HT-29 (cell line): ENCODE data around the gene ADAMTS17. TPM values are rescaled to one million over a fixed set of nuclear protein-coding genes. Genes with fewer than 3 reads are reported as not detected.

Experiments
- DNase-seq: peaks from one replicate; pipeline ENCODE4 v3.0.0-alpha.2; 2015; ENCODE audit warnings: low spot score
- total RNA-seq: library from RNA; depleted of rRNA; stranded (reverse); fragments of >200 nt; shearing (Covaris generic); gene quantifications from 2 replicates; pipeline ENCODE4 v1.2.3, GENCODE V29; 2014

The ADAMTS17 gene
- total RNA-seq, 1 experiment from 2014 or later, result 3.0 TPM

- no peak for DNase-seq
These were observed 63.0 kb downstream of the ADAMTS17 start for GRCh38 chr15:100278596-100279380.

GRCh38 chr15:100277087-100277855 lies 64.5 kb downstream of the ADAMTS17 start:
- no peak for DNase-seq

DNA sequence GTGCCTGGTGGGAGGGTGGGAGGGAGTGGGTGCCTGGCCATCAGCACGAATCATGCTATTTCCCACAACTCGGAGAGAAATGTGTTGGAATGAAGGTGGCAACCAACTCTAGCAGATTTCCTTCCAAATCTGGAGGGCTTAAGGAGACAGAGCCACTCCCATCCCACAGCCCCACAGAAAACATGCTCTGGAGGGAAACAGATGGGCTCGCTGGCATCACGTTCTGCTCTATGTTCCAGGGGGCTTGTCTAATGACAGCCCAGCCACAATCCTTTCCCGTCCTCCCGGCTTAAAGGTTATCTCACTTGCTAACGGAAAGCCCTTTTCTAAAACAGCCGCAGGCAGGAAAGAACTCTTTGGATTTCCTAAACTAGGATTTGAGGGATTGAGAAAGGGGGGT lies 65.3 kb downstream of the ADAMTS17 start:
- DNase-seq, result no peak

- DNase-seq, result no peak
These were observed 66.1 kb downstream of the ADAMTS17 start for GRCh38 chr15:100275641-100276040.

DNA sequence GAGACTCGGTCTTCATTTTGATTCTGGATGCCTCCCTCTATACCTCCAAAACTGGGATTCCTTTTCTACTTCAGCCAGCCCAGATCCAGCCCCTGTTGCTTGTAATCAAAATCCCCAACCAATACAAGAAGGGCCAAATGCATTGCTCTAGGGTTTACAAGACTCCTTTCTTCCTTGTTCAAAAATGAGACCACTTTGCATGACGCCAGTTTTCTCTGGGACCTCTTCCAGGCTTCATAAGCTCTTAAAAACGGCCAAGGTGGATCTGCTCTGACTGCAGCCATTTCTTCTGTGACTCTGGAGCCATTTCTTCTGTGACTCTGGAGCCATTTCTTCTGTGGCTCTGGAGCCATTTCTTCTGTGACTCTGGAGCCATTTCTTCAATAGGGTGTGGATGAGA lies 71.9 kb downstream of the ADAMTS17 start:
- no peak for DNase-seq

GRCh38 chr15:100266166-100266565 lies 75.6 kb downstream of the ADAMTS17 start:
- DNase-seq, result no peak

GRCh38 chr15:100265641-100266035 lies 76.1 kb downstream of the ADAMTS17 start:
- no peak for DNase-seq

DNA sequence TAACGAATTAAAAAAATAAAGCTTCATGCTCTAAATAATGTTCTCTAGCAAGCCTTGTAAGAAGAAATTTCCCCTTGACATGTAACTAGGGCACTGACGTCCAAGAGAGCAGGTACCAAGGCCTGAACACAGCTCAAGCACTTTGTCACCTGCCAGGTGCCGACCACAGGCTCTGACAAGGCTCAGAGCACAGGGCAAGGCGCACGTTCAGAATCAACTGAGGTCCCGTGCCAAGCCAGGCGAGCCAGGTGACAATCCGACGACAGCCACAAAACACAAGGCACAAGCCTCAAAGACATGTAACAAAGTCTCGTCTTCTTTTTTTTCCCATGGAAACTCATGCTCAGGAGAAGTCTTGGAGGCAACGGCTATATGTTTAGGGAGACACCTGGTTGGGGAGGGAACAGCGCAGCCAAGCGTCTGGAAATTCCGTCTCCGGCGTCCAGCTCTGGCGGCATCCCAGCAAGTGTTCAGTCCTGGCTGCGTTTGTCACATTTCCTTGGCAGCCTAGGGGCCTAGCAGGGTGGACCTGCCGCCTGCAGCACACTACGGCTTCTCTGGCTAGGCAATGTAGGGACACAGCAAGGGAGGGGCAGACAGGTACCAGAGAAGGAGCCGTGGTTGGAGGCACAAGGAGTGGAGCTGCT lies 76.7 kb downstream of the ADAMTS17 start:
- DNase-seq, result no peak

DNA sequence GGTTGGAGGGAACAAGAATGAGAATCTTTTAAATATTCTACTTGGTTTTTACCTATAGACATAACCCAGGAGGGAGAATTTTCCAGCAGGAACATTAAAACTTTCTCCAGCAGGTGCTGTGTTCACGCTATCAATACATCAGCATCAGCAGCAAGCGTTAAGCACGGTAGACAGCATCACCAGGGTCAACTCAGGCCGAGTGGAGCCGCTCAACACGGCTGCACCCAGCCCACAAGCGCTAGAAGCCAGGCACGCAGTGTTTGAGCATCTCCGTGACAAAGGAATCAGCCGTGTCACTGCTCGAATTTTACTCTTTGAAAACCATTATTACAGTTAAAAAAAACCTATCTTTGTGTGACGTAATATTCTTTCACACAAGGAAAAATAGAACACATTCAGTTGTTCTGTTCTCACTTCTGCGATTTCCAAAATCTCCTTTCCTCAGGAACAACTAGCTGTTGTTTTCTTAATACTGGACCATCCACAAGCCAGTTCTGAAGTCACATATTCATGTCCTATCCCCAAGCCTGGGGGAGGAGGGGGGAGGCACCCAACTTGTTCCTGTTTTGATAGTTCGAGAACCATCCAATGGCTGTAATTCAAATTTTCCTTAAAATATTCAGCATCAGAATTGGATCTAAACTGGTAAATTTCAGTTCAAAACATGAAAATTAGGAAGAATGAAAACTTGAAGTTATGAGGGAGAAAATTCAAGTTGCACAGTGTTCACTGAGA lies 77.9 kb downstream of the ADAMTS17 start:
- DNase-seq, result no peak

DNA sequence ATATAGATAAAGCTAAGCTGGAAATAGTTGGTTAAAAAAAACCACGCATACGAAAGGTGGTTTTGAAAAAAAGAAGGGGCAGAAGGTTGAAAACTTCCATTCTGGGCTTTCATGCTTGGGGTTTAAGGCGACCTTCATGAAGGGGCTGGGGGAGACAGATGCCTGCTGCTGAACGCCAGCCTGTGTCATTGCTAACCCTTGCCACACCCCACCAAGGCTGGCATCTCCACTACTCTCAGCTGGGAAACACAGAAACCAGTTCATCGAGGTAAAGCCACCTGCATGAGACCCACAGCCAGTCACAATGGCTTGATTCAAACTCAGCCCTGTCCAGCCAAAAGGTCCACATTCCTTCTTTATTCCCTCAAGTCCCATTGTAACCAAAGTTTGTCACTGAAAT lies 78.7 kb downstream of the ADAMTS17 start:
- no peak for DNase-seq

DNA sequence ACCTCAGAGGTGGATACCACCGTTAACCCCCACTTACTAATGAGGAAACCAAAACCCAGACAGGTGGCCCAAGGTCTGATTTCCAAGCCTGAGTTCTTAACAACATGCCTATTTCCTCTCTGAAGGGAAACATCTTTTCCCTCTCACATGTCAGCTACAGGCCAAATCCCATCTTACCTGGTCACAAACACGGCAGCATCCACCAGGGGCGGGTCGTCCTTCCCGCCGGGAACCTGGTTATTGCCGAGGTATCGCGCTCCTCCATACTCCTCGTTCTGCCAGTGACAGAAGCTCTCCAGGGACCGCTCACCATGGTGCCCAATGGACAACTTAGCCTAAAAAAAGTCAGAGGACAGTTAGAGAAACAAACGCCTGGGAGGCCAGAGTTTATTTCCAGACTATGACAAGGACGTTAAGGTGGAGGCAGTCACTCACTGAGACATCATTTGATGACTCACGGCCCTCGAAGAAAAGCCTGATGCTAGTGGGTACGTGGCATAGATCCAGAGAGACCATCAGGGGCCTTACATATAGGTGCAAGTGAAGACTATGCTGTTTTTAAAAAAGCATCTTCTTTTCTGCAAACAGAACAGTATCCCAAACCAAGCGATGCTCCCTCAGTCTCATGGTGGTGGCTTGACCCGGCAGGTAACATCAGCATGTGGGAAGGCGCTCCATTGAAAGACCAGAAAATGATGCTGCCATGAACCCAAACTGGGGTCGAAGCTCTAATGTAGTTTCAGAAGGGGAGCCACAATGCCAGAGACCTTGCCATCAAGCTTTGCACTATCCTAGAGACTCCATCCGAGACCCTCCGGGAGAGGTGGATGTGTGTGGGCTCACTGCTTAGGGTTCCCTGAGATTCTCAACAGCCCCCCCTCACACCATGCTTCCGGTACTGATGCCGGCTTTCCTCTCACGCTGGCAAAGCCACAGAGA lies 80.2 kb downstream of the ADAMTS17 start:
- DNase-seq, result no peak

- no peak for DNase-seq
These were observed 82.5 kb downstream of the ADAMTS17 start for GRCh38 chr15:100259266-100259665.

DNA sequence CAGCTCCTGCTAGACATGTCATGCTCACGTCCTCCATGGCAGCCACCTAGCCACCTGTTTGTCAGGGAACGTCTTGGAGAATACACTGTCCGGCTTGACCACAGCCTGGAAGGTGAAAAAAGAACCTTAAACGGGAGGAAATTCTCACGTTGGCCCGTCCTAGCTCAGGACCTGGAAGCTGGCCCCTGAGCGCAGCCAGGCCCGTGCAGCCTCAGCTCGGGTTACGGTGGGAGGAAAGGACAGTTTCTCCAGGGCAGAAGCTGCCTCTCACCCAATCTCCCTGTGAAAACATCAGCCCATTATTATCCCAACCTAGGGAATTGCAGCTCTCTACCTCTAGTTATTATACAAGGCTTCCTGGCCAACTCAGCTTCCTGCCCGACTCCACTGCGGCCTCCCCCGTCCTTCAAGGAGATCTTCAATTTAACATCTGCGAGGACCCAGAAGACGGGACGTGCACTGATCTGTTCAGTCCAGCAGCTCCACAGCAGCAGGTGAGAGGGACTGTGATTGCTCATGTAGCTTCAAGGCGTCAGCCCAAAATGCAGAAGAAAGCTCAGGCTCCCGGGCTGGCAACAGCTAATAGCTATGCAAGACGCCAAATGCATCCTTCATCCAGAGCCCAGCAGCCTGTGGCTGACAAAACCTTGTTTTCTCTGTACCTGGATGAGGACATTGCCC lies 84.7 kb downstream of the ADAMTS17 start:
- no peak for DNase-seq

- no peak for DNase-seq
These were observed 85.4 kb downstream of the ADAMTS17 start for GRCh38 chr15:100256101-100256969.

DNA sequence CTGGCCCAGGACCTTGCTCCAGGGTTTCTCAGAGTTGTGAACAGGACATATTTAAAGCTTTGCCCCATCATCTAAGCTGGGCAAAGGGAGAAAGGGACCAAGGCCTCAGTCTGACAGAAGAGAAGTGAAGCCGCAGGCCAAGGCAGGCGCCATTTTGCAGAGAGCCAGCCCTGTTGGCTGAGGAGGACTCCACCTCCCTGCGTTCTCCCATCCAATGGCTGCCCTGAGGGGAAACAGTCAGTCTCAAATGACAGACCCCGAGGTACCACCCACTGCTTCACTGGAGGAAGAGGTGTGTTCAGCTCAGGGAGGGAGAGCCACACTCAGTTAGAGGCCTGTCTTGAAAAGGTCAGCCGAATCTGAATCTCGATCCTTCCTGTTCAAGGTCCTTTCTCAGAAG lies 86.1 kb downstream of the ADAMTS17 start:
- DNase-seq, result no peak

- DNase-seq, result no peak
These were observed 87.1 kb downstream of the ADAMTS17 start for GRCh38 chr15:100254691-100255090.

GRCh38 chr15:100254285-100254684 lies 87.5 kb downstream of the ADAMTS17 start:
- DNase-seq, result no peak

- no peak for DNase-seq
These were observed 88.1 kb downstream of the ADAMTS17 start for GRCh38 chr15:100253640-100254039.

- DNase-seq, result no peak
These were observed 88.9 kb downstream of the ADAMTS17 start for GRCh38 chr15:100252779-100253417.
